NK-92 (cell line): ENCODE measurements around the gene CAMLG.

Experiments
- DNase-seq: peaks from one replicate; lab custom pipeline; 2025; ENCODE audit not compliant: unreplicated experiment; lab: John Stamatoyannopoulos, UW

The CAMLG gene

DNA sequence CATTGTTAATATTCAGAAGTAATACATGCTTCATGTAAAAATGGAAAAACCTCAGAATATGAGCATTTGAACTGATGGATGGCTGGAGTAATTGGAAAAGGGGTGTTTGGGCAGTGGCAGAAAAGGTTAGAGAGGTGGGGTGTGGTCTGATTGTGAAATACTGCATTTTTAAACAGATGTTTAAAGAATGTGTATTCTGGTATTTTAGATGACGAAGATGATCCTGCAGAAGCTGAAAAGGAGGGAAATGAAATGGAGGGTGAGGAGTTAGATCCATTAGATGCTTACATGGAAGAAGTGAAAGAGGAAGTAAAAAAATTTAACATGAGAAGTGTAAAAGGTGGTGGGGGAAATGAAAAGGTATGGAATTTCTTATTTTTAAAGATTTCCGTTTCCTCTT is 39.0 kb downstream of the CAMLG start:
- DNase-seq, result no peak

GRCh38 chr5:134784241-134784920 is 46.0 kb downstream of the CAMLG start:
- DNase-seq, result no peak

DNA sequence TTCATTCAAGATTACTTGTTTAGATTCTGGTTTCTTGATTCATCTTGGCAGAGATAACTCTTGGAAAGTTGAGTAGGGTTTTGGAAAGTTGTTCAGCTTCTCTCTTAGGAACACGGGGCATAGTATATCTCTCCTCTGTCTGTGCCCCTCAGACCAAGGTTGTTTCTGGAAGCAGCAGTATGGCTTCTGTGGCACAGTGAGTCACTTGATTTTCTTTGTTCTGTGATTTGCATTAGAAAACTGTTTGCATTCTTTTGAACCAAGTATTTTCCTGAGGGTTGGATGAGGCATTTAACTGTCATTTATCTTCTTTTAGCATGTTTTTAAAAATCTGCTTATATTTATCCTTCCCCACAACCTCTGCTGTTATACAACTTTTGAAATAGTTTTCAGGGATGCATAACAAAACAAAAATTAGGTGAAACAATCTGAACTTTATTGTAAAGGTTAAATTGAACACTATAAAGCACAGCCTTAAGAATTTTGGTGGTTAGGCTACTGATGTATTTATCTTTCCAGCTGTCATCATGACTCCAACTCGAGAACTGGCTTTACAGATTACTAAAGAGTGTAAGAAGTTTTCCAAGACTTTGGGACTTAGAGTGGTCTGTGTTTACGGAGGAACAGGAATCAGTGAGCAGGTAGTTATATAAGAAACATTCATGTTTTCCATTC is 46.7 kb downstream of the CAMLG start:
- no peak for DNase-seq

DNA sequence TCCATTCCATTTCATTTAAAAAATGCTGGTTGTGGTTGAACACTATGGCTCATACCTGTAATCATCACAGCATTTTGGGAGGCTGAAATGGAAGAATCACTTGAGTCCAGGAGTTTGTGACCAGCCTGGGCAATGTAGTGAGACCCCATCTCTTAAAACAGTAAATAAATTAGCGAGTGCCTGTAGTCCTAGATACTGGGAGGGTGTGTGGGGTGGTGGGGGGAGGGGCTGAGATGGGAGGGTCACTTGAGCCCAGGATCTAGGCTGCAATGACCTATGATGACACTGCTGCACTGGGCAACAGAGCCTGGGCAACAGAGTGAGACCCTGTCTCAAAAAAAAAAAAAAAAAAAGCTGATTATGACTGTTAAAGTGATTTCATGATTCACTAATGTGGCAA is 49.3 kb downstream of the CAMLG start:
- DNase-seq, result no peak

GRCh38 chr5:134791580-134791979 is 53.2 kb downstream of the CAMLG start:
- DNase-seq, result no peak

DNA sequence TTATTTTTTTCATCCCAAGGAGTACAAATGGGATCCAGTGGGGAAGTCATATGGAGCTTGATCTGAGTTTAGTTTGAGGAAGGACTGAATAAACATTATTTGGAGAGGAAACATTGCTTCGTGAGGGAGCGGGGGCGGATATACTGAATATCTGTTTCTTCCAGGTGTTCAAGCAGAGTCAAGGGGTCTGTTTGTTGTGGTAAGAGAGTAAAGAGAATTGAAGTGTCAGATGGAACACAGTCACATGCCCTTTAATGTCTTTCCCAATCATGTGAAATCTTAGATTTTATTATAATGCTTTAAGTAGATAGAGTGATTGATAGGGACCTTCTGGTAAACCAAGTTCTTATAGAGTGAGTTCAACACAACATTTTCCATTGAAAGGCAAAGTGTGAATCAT is 53.9 kb downstream of the CAMLG start:
- no peak for DNase-seq

GRCh38 chr5:134793111-134793510 is 54.8 kb downstream of the CAMLG start:
- no peak for DNase-seq

GRCh38 chr5:134794082-134794481 is 55.7 kb downstream of the CAMLG start:
- no peak for DNase-seq

GRCh38 chr5:134794819-134795218 is 56.5 kb downstream of the CAMLG start:
- DNase-seq, result no peak

DNA sequence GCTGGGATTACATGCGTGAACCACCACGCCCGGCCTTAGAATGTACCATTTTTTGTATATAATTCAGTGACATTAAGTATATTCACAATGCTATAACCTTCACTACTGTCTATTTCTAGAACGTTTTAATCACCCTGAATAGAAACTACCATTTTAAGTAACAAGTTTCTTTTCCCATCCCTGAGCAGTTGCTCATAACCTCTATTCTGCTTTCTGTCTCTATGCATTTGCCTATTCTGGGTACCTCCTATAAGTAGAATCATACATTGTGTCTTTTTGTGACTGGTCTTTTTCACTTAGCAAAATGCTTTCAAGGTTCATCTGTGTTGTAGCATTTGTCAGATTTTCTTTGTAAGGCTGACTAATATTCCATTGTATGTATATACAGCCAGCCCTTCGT is 60.1 kb downstream of the CAMLG start:
- no peak for DNase-seq
